Activated CD4-positive, CD25-positive, alpha-beta regulatory T cell treated with anti-CD3 and anti-CD28 coated beads, Interleukin-2, amount 50 U/mL, for 24 hours (primary cell): ENCODE measurements around the gene RBM47.

Experiments
- ATAC-seq, 2 donors: fragments of 150-1000 bp; cut with Tn5 transposase; one replicate each; pipeline ENCODE4 v1.10.0; 2021; ENCODE audit warnings: mild to moderate bottlenecking in 1 of 2, moderate library complexity in 1 of 2

Gene RBM47

DNA sequence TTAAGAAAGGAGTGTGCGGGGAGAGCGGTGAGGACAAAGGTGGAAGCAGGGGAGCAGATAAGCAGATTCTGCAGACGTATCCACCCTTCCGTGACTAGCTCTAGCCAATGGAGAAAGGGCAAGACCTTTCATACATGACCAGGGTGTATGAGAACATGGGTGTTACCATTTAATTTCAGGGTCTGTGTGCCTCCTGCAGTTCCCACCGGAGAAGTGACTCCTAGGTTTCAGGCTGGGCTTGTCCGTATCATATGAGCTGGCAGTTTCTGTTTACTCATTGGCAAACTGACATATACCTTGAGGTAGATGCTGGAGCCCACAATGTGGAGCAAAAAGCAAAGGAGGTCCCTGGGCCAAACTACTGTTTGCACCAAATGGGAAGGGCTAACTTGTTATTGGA lies 6.8 kb downstream of the RBM47 start:
- no peak for ATAC-seq

- peak; percentile 51 for ATAC-seq
Measured at GRCh38 chr4:40621592-40622512, 7.8 kb downstream of the RBM47 start.

- no peak for ATAC-seq
Measured at GRCh38 chr4:40621229-40621591, 8.5 kb downstream of the RBM47 start.

DNA sequence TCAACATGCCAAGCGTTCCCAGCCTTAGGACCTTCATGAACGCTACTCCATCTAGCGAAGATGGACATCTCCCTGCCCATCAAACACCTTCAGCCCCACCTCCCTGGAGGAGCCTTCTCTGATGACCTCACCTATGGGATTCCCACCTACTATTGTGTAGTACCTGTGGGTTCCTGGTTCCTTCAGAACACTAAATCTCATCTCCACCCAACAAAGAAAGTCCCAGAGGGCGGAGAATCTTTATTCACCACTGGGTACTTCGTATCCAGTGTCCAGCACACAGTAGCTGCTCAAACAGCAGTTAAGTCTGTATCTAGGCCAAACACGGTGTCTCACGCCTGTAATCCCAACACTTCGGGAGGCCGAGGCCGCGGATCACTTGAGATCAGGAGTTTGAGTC lies 10.1 kb downstream of the RBM47 start:
- ATAC-seq: no peak

DNA sequence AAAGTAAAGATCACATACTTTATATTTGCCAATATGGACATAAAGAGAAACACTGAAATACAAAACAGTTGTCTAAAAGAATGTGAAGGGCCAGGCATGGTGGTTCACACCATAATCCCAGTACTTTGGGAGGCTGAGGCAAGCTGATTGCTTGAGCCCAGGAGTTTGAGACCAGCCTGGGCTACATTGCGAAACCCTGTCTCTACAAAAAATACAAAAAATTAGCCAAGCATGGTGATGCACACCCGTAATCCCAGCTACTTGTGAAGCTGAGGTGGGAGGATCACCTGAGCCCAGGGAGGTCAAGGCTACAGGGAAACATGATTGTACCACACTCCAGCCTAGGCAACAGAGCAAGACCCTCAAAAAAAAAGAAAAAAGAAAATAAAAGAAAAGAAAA lies 11.8 kb downstream of the RBM47 start:
- ATAC-seq: no peak

GRCh38 chr4:40614031-40614430 lies 15.6 kb downstream of the RBM47 start:
- ATAC-seq: no peak

GRCh38 chr4:40613456-40613855 lies 16.2 kb downstream of the RBM47 start:
- no peak for ATAC-seq

- no peak for ATAC-seq
Measured at GRCh38 chr4:40612831-40613230, 16.8 kb downstream of the RBM47 start.

GRCh38 chr4:40612283-40612682 lies 17.4 kb downstream of the RBM47 start:
- no peak for ATAC-seq

GRCh38 chr4:40608628-40609027 lies 21.0 kb downstream of the RBM47 start:
- no peak for ATAC-seq

- ATAC-seq: no peak
Measured at GRCh38 chr4:40607221-40607620, 22.4 kb downstream of the RBM47 start.

DNA sequence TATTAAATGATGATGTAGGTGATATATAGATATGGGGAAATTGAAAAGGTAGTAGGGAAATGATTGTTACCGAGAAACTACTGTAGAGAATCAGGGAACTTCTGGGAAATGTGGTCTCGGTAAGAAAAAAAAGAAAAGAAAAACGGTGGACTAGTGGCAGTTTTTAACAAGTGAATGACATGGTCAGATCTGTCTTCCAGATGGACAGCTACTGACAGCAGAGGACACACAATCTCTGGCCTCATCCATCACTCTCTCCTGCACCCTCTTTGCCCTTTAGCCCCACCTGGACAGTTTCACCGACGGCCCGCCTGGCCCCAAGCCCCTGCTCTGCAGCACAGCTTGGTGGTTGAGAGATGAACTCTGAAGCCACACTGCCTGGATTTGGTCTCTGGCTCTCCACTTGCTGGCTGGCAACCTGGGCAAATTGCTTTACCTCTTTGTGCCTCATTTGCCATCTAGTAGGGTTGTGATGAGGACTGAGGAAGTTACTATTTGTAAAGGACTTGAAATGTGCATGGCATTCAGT lies 23.4 kb downstream of the RBM47 start:
- ATAC-seq: no peak

DNA sequence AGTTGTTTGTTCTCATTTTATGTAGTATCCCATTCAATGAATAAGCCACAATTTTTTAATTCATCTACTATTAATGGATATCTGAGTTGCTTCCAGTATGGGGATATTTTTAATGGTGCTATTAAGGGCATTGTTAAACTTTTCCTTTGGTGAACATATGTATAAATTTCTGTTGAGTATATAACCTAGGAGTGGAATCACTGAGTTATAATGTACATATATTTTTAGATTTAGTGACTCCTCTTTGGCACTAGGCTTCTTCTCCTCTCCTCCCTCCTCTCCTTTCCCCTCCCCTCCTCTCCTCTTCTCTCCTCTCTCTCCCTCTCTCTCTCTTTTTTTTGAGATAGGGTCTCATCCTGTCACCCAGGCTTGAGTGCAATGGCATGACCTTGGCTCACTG lies 26.4 kb downstream of the RBM47 start:
- no peak for ATAC-seq

GRCh38 chr4:40601641-40602040 lies 28.0 kb downstream of the RBM47 start:
- no peak for ATAC-seq

DNA sequence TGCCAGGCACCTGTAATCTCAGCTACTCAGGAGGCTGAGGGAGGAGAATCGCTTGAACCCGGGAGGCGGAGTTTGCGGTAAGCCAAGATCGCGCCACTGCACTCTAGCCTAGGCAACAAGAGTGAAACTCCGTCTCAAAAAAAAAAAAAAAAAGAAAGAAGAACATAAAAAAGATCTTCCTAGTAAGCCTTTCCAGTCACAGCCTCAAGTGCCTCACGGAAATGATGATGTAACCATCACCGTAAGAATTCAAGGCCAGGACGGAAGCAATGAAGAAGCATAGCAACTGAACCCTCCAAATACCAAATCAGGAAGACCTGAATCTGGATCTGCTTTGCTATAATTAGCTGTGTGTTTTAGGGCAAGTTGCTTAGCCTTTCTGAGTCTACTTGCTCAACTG lies 28.8 kb downstream of the RBM47 start:
- ATAC-seq: no peak

- ATAC-seq: no peak
Measured at GRCh38 chr4:40599431-40599830, 30.2 kb downstream of the RBM47 start.

DNA sequence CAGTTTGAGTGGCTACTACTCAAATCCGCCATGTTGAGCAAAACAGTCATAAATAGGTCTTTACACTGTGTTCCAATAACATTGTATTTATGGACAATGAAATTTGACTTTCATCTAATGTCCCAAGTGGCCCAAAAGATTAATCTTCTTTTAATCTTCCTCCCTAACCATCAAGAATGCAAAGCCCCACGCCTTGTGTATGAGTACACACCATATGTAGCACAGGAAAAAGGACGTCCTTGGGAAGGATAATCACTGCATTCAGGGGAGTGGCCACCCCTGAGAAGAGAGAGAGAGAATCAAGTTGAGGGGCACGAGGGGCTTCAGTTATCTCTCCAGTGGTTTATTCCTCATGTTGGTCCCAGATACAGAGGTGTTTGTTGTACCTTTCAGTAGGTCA lies 33.1 kb downstream of the RBM47 start:
- ATAC-seq: no peak

DNA sequence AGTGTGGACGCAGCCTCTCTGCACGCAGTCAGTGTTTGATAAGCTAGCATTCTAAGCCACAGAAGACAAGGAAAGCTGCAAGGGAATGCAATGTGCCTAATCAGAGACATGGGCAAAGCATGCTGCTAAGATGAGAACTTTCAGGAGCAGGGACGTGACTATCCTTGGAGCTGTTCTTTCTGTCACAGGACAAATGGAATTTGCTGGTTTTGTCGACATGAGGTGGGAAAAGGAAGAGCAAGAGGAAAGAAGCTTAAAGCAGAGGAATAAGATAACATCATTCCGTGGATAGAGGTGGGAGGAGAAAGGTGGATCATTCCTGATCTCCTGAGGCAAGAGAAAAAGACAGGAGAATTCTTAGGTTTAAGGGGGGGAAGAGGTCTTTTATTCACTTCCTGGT lies 33.7 kb downstream of the RBM47 start:
- ATAC-seq: no peak

DNA sequence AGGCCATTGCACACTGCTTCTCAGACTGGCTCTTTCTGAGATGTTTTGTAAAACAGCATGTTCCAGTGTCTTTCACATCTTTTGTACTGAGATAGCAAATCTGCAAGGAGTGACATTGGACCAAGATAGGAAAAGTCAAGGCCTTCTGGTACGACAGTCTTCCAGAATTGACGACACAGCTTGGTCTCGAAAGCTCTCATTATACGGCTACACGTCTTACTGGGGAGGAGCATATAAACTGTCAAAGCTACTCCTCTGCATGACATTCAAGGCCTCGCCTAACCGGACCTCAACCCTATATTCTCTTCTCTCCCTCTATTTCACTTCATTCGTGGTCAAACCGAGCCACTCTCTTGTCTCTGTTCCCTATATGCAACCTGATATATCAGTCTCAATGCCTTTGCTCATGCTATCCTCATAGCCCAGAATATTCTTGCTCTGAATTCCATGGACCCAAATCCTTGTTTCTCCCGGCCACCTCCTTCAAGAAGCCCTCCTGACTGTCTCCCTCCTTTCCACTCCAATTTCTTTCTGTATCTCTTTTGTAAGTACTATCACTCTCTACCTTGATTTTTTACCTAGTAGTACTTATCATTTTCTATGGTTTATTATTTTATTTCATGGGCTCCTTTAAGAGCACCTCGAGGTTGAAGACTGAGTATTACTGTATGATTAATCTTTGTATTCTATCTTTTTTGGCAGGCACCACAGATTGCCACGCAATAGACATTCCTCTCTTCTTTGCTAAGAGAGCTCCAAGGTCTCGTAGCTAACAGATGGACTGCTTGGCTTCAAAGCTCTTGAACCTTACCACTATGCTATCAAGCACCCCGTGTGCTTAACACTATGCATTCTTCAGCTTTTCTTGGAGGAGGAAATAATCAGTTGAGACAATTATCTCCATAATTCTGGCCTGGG lies 35.1 kb downstream of the RBM47 start:
- no peak for ATAC-seq

- no peak for ATAC-seq
Measured at GRCh38 chr4:40592034-40592433, 37.6 kb downstream of the RBM47 start.

GRCh38 chr4:40587826-40588225 lies 41.8 kb downstream of the RBM47 start:
- ATAC-seq: no peak

GRCh38 chr4:40587351-40587750 lies 42.3 kb downstream of the RBM47 start:
- ATAC-seq: no peak

DNA sequence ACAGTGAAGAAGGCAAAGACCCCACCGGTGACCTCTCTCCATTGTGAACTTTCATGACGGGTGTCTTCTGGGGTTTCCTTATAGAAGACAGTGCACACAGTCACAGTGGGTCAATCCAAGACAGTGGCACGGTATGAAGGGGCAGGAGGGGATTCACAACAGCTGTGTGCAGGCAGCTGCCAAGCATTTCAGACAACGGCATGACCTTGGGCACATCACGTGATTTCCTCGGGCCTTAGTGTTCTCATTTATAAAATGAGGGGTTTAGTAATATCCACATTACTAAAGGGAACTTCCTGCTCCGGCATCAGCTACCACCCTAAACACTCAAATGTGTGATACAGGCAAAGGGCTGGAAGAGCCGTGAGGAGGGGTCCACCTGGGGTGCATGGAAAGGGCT lies 42.9 kb downstream of the RBM47 start:
- no peak for ATAC-seq

DNA sequence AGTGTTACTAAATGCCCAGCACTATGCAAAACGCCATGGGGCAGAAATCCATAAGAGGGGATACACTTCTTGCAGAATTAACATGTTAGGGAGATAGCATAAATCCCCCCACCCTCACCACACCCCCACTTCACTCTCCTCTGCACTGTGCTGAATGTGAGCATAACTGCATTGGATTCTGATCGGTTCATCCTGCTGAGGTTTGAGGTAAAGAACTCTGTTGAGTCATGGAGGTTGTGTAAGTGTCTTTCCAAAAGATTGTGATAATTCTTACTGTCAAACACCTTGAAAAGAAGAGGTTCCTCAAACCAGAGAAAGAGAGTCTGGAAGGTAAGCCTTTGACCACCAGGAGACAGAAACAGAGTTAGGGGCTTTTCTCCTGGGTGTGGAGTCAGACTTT lies 43.6 kb downstream of the RBM47 start:
- ATAC-seq: no peak
